ENCODE measurements around the gene CALM3.

Gene CALM3

GRCh38 chr19:46634045-46634655, 33.0 kb downstream of the CALM3 start:
- Histone ChIP-seq H3K4me2 (ENCODE audit: low read depth, low read length, poor library complexity, severe bottlenecking) (no peak overlapping the region), H4K20me1 (ENCODE audit: insufficient read depth, low read length, poor library complexity, severe bottlenecking) (no peaks in the 10 kb centered on the region), H3K9me2 (replicated peaks; ENCODE audit: low read depth, low read length) (no peaks in the 10 kb centered on the region), H3F3A (ENCODE audit: low read depth) (no peaks in the 10 kb centered on the region), H3K36me3 (ENCODE audit: insufficient read depth, low read length) (no peaks in the 10 kb centered on the region), H3K27me3 (ENCODE audit: insufficient read depth, low read length, poor library complexity, severe bottlenecking) (no peaks in the 10 kb centered on the region), H3K9me3 (ENCODE audit: insufficient read depth, low read depth, low read length) (no peaks in the 10 kb centered on the region), H3K4me3 (ENCODE audit: low read length, poor library complexity, severe bottlenecking) (no peak overlapping the region), H3K4me1 (ENCODE audit: insufficient read depth, low read length, poor library complexity, severe bottlenecking) (peaks cover 4% of the 10 kb centered on the region), H3K9ac (ENCODE audit: low read depth, low read length, poor library complexity, severe bottlenecking) (no peak overlapping the region), H3K79me2 (ENCODE audit: insufficient read depth, low read length) (no peaks in the 10 kb centered on the region), H2AFZ (ENCODE audit: low read length) (no peak overlapping the region)
- TF ChIP-seq CTCF (conservative IDR thresholded peaks at IDR 0.05; ENCODE audit: low read length) (no peak), EZH2phosphoT487 (IDR thresholded peaks at IDR 0.05; ENCODE audit: borderline replicate concordance) (no peak)

- Histone ChIP-seq H3K4me3 (ENCODE audit: low read length, poor library complexity, severe bottlenecking) (no peak overlapping the region), H3K9ac (ENCODE audit: low read depth, low read length, poor library complexity, severe bottlenecking) (no peak overlapping the region), H4K20me1 (ENCODE audit: insufficient read depth, low read length, poor library complexity, severe bottlenecking) (no peaks in the 10 kb centered on the region), H3K36me3 (ENCODE audit: insufficient read depth, low read length) (no peaks in the 10 kb centered on the region), H2AFZ (ENCODE audit: low read length) (no peak overlapping the region), H3K4me1 (ENCODE audit: insufficient read depth, low read length, poor library complexity, severe bottlenecking) (peaks cover 4% of the 10 kb centered on the region), H3K79me2 (ENCODE audit: insufficient read depth, low read length) (no peaks in the 10 kb centered on the region), H3K4me2 (ENCODE audit: low read depth, low read length, poor library complexity, severe bottlenecking) (no peak overlapping the region), H3K9me2 (replicated peaks; ENCODE audit: low read depth, low read length) (no peaks in the 10 kb centered on the region), H3K9me3 (ENCODE audit: insufficient read depth, low read depth, low read length) (no peaks in the 10 kb centered on the region), H3F3A (ENCODE audit: low read depth) (no peaks in the 10 kb centered on the region), H3K27me3 (ENCODE audit: insufficient read depth, low read length, poor library complexity, severe bottlenecking) (no peaks in the 10 kb centered on the region)
- TF ChIP-seq CTCF (conservative IDR thresholded peaks at IDR 0.05; ENCODE audit: low read length), result no peak
- no peak for TF ChIP-seq EZH2phosphoT487 (IDR thresholded peaks at IDR 0.05; ENCODE audit: borderline replicate concordance)
Observed at GRCh38 chr19:46634656-46635218, 33.6 kb downstream of the CALM3 start.

- H3K79me2 ChIP-seq (ENCODE audit: insufficient read depth, low read length), result no peaks in the 10 kb centered on the region
- peaks cover 4% of the 10 kb centered on the region for H3K4me1 ChIP-seq (ENCODE audit: insufficient read depth, low read length, poor library complexity, severe bottlenecking)
- no peaks in the 10 kb centered on the region for H3K27me3 ChIP-seq (ENCODE audit: insufficient read depth, low read length, poor library complexity, severe bottlenecking)
- no peaks in the 10 kb centered on the region for H3K9me3 ChIP-seq (ENCODE audit: insufficient read depth, low read depth, low read length)
- no peak within 1 kb of the TSS for H2AFZ ChIP-seq (ENCODE audit: low read length)
- no peaks in the 10 kb centered on the region for H3K9me2 ChIP-seq (replicated peaks; ENCODE audit: low read depth, low read length)
- H4K20me1 ChIP-seq (ENCODE audit: insufficient read depth, low read length, poor library complexity, severe bottlenecking), result no peaks in the 10 kb centered on the region
- no peaks in the 10 kb centered on the region for H3K36me3 ChIP-seq (ENCODE audit: insufficient read depth, low read length)
- no peak within 1 kb of the TSS for H3K9ac ChIP-seq (ENCODE audit: low read depth, low read length, poor library complexity, severe bottlenecking)
- H3K4me3 ChIP-seq (ENCODE audit: low read length, poor library complexity, severe bottlenecking), result no peak within 1 kb of the TSS
- no peak for TF ChIP-seq EZH2phosphoT487 (IDR thresholded peaks at IDR 0.05; ENCODE audit: borderline replicate concordance)
- no peak for TF ChIP-seq CTCF (conservative IDR thresholded peaks at IDR 0.05; ENCODE audit: low read length)
- no peaks in the 10 kb centered on the region for H3F3A ChIP-seq (ENCODE audit: low read depth)
- no peak within 1 kb of the TSS for H3K4me2 ChIP-seq (ENCODE audit: low read depth, low read length, poor library complexity, severe bottlenecking)
Observed at GRCh38 chr19:46635920-46636761, 35.0 kb downstream of the CALM3 start, which contains the start of gene GNG8. TSS of gene GNG8 (minus strand) at chr19:46636202. CDS start at chr19:46634682, 1,520 bp downstream.

All from Loucy (cell line).